HG03103 (cell line): ENCODE data around the gene NEK6.

Experiments
- ATAC-seq: cut with Tn5 transposase; IDR thresholded peaks from one replicate; pipeline ENCODE4 v1.9.1; 2021; ENCODE audit warnings: low read depth; ENCODE audit not compliant: unreplicated experiment

NEK6 gene

GRCh38 chr9:124335320-124335707 lies 77.6 kb downstream of the NEK6 start:
- no peak for ATAC-seq

GRCh38 chr9:124337562-124337961 lies 79.8 kb downstream of the NEK6 start:
- ATAC-seq: no peak

GRCh38 chr9:124339603-124340146 lies 81.9 kb downstream of the NEK6 start:
- no peak for ATAC-seq

- no peak for ATAC-seq
Observed at GRCh38 chr9:124340219-124341069, 82.7 kb downstream of the NEK6 start.

GRCh38 chr9:124341455-124342170 lies 83.9 kb downstream of the NEK6 start:
- ATAC-seq: no peak

GRCh38 chr9:124342402-124342775 lies 84.6 kb downstream of the NEK6 start:
- no peak for ATAC-seq

GRCh38 chr9:124342776-124343485 lies 85.2 kb downstream of the NEK6 start:
- ATAC-seq: no peak

GRCh38 chr9:124343533-124344290 lies 86.0 kb downstream of the NEK6 start:
- ATAC-seq: no peak

GRCh38 chr9:124344291-124345050 lies 86.7 kb downstream of the NEK6 start:
- ATAC-seq: no peak

- no peak for ATAC-seq
Observed at GRCh38 chr9:124345063-124345462, 87.3 kb downstream of the NEK6 start.

- ATAC-seq: no peak
Observed at GRCh38 chr9:124345751-124346281, 88.1 kb downstream of the NEK6 start.

- no peak for ATAC-seq
Observed at GRCh38 chr9:124346347-124347163, 88.8 kb downstream of the NEK6 start.

- ATAC-seq: no peak
Observed at GRCh38 chr9:124347206-124347967, 89.6 kb downstream of the NEK6 start.

- ATAC-seq: no peak
Observed at GRCh38 chr9:124347968-124348358, 90.2 kb downstream of the NEK6 start.

GRCh38 chr9:124348363-124348762 lies 90.6 kb downstream of the NEK6 start:
- no peak for ATAC-seq

GRCh38 chr9:124348831-124349230 lies 91.1 kb downstream of the NEK6 start:
- no peak for ATAC-seq

GRCh38 chr9:124349267-124349666 lies 91.5 kb downstream of the NEK6 start:
- ATAC-seq: no peak
